NCI-H1694 (cell line): ENCODE data around the gene AGTRAP.

Experiments used
- DNase-seq: peaks from one replicate; lab custom pipeline; 2025; lab: John Stamatoyannopoulos, UW

AGTRAP gene

GRCh38 chr1:11706292-11706691, 29.6 kb upstream of the AGTRAP start:
- no peak for DNase-seq

DNA sequence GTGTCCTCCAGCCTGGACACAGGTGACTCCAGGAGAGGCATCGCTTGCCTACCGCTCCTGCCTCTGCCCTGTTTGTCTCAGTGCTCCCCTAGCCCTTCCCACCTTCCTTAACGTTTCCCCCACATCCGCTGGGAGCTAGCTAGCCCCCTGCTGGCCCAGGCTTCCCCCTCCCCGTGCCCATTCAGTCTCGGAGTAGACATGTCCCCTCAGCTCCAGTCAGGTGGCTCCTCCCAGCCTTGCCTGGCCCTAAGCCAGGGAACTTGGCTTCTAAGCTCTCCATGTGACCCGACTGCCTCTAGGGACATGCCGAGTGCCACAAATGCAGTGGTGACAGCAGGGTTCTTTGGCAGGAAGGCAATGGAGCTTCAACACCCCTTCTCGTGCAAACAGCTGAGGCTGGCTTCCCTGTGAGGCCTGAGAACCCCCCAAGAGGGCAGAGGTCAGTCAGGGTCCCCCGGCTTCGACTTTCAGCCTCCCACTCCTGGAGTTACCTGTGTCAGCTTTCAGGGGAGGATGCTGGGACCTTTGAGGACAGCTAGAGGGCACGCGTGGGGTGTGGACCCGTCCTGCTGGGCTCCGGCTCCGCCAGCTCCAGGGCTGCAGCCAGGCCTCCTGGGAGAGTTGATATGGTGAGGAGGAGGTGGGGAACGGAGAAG, 28.2 kb upstream of the AGTRAP start:
- peak; percentile 97 for DNase-seq

DNA sequence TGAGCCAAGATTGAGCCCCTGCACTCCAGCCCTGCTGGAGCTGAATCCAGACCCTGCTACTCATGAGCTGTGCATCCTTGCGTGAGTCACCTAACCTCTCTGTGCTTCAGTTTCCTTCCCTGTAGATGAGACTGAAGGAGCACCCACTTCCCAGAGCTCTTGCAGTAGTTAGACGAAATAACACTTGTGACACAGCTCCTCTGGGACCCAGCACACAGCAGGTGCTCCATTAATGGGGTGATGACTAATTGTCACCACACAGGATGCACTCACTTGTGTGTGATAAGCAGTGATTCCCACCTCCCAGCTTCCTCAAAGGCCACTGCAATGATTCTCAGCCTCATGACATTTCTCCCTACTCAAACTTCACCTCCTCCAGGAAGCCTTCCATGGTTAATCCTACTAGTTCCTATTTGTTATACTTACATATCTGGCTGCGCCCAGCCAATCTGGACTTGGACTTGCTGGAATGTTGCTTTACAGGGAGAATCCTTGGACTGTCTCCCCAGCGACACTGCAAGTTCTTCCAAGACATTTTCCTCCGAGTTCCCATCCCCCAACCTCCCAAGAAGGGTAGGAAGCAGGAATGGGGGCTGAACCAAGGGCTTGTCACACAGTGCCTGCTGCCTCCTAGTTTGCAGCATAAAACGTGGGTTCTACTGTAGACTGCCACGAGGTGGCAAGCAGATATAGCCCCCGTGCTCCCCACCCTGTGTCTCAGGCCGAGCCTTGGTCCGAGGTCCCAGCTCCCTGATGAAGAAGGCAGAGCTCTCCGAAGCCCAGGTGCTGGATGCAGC, 27.2 kb upstream of the AGTRAP start:
- DNase-seq, result no peak

DNA sequence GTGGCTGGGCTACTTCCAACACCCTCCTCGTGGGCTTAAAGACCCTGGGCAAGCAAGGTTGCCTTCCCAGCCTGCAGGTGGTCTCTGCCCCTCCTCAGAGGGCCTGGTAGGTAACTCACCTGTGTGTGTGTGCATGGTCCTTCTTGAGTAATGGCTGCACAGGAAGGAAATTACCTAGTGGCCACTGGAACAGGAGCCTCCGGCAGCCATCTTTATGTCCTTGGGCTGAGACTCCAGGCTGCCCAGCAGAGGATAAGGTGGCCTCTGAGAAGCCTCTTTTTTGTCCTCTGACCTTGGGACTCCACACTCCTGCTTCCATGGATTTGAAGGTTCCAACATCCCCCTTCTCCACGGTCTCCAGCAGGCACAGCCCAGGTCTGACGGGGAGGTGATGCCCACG, 24.4 kb upstream of the AGTRAP start:
- no peak for DNase-seq

GRCh38 chr1:11712285-11712684, 23.7 kb upstream of the AGTRAP start:
- DNase-seq, result no peak

DNA sequence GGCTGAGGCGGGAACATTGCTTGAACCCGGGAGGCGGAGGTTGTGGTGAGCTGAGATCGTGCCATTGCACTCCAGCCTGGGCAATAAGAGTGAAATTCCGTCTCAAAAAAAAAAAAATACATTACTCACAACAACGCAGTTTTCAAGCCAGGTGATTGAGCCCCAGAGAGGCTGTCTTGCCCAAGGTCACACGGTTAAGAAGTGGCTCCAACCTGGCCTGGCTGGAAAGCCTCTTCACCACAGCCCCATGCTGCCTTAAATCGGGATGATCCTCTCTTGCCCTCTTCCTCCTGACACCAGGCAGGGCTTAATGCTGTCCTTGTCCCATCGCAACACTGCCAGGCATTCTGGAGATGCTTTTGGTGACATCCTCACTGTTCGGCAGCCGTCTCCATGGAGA, 22.8 kb upstream of the AGTRAP start:
- no peak for DNase-seq

- no peak for DNase-seq
These were observed 20.9 kb upstream of the AGTRAP start for GRCh38 chr1:11714831-11715575.

DNA sequence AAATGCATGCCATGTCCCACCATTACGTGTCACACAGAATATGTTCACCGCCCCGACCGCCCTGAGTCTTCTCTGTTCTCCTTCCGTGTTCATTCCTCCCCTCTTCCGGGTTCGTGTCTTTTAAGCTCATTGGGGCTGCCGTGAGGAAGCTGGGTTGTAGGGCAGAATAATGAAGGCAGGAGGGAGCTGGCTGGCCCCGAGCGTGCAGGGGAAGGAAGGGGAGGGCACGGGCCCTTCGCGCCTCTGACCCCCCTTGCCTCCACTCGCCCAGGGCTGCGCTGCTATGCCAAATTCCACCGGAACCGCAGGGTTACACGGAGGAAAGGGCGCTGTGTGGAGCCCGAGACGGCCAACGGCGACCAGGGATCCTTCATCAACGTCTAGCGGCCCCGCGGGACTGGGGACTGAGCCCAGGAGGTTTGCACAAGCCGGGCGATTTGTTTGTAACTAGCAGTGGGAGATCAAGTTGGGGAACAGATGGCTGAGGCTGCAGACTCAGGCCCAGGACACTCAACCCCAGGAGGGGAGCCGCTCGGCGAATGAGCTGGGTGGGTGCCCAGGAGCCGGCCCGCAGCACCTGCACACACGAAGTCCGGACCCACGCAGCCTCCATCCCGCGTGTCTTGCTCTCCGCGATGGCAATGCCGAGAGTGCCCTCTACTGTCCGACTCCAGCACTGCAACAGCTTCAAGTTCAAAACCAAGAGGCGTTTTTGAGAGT, 16.5 kb upstream of the AGTRAP start:
- DNase-seq, result no peak

DNA sequence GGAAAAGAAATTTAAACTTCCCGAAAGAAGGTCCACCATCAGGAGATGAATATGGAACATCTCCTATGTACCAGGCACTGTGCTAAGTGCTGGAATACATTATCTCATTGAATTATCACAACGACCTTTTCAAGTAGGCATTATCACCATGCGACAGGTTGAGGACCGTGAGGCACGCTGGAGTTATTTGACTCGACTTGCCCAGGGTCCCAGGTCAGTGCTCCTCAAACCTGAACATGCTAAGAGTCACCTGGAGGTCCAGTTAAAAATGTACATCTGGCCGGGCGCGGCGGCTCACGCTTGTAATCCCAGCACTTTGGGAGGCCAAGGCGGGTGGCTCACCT, 15.9 kb upstream of the AGTRAP start:
- DNase-seq, result no peak

- no peak for DNase-seq
These were observed 15.4 kb upstream of the AGTRAP start for GRCh38 chr1:11720525-11720924.

- DNase-seq, result no peak
These were observed 14.6 kb upstream of the AGTRAP start for GRCh38 chr1:11721311-11721710.

- DNase-seq, result no peak
These were observed 13.4 kb upstream of the AGTRAP start for GRCh38 chr1:11722538-11722937.

GRCh38 chr1:11725616-11726015, 10.3 kb upstream of the AGTRAP start:
- DNase-seq, result no peak

GRCh38 chr1:11727119-11727518, 8.8 kb upstream of the AGTRAP start:
- DNase-seq, result no peak

- DNase-seq, result no peak
These were observed 7.7 kb upstream of the AGTRAP start for GRCh38 chr1:11728126-11728806.

DNA sequence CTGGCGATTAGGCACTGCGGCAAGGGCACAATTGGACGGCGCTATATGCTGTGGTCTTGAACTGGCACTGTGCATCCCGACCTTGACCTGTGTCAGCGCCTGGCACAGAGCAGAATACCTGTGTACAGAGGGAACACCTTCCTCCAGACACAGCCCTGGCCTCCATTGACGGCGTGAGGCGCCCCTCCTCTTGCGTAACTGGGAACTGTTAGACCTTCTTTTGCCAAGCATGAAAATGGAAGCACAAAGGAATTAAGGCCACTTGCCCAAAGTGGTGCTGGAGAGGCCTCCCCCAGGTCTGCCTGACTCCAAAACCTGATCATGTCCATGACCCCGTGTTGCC, 6.8 kb upstream of the AGTRAP start:
- no peak for DNase-seq

DNA sequence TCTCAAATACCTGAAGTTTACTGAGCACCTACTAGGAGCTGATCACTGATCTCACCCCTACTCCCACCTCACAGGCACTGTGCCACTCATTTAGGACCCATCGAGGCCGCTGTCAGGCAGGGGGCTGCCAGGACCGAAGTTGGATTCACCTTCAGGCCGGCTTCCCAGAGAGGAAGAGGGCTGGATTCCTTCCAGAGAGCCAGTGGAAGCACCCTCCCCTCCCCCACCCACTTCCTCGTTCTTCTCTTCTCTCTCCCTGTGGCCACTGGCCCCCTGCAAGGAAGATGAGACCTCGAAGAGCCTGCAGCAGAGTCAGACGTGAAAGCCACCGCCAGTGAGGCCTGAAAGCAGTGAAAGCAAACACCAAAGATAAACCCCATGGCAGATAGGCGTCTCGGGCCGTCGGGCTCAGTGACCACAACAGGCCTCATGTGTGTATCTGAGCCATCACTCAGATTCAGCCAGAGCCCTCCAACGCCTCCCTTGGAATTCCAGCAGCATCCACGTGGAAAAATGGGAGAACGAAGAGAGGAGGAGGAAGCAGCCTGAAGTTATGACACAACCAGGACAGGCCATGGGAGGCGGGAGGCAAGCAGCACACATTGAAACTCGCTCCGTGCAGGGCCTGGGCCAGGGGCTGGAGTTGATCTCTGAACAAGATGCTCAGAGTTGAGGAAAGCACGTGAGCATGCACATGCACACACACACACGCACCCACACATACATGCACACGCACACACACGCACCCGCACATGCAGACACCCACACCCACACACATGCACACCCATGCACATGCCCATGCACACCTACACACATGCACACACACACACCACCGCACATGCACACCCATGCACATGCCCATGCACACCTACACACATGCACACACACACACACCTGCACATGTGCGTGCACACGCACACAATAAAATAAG, 6.2 kb upstream of the AGTRAP start:
- no peak for DNase-seq

- no peak for DNase-seq
These were observed 5.5 kb upstream of the AGTRAP start for GRCh38 chr1:11730429-11730891.

- DNase-seq, result peak; percentile 80
These were observed 4.1 kb upstream of the AGTRAP start for GRCh38 chr1:11731691-11732283.

DNA sequence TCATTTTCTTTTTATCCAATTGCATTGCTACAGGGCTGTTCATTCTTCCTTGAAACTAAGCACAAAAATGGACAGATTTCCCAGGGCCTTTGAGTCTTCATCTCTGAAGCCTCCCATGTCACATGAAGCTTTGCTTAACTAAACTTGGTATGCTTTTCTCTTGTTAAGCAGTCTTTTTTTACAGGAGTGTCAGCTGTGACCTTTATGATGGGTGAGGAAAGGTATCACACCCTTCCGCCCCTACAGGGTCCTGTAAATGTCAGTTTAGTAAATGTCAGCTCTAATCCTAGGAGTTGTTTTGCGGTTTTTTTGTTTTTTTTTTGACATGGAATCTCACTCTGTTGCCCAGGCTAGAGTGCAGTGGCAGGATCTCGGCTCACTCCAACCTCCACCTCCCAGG, 2.6 kb upstream of the AGTRAP start:
- DNase-seq, result no peak

DNA sequence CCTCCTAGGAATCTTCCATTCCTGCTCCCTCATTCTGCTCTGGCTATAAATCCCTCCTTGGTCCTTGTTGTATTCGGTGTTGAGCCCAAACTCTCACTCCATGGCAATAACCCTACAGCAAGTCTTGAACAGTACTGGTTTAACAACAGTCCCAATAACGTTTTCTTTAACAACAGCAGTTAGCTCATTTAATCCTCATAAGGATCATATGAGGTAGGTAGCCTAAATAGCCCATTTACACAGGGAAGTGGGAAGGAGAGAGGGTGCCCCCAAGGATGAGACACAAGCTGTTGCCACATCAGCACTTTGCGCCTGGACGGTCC, 444 bp upstream of the AGTRAP start:
- no peak for DNase-seq
